NOMO-1 treated with DMSO at 0.1 percent for 48 hours (cell line): ENCODE data around the gene MFRP.
"Not testable (repeated sequence)": the region's sequence is repeated elsewhere in the genome, so short reads cannot be mapped to it uniquely, and the experiment has no call there.

Source experiments
- DNase-seq: peaks from one replicate; lab custom pipeline; 2025; ENCODE audit not compliant: unreplicated experiment; lab: John Stamatoyannopoulos, UW

Gene MFRP

DNA sequence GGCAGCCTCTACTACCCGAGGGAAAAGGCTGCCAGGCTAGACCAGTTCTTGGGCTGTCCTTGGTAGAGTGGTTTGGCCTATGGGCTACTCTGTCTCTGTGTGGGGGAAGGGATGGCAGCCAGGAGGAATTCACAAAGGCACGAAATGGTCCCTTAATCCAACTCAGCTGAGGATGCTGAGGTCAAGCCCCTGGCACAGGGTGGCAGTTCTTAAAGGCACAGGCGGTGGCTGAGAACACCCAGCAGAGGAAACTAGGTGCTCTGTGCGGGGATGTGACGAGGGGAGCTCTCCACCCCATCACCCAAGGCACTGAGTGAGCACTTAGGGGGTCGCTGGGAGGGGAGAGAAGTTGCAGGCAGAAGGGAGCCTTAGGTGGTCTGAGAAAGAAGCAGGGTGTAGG, at the start of gene MFRP:
MFRP (minus strand) TSS at position 101 of the 400 bp plus-strand sequence. CDS start 192 bp downstream, outside the sequence.
- no peak for DNase-seq

- DNase-seq = no peak
Observed at GRCh38 chr11:119391275-119391674, 44.8 kb upstream of the MFRP start.

DNA sequence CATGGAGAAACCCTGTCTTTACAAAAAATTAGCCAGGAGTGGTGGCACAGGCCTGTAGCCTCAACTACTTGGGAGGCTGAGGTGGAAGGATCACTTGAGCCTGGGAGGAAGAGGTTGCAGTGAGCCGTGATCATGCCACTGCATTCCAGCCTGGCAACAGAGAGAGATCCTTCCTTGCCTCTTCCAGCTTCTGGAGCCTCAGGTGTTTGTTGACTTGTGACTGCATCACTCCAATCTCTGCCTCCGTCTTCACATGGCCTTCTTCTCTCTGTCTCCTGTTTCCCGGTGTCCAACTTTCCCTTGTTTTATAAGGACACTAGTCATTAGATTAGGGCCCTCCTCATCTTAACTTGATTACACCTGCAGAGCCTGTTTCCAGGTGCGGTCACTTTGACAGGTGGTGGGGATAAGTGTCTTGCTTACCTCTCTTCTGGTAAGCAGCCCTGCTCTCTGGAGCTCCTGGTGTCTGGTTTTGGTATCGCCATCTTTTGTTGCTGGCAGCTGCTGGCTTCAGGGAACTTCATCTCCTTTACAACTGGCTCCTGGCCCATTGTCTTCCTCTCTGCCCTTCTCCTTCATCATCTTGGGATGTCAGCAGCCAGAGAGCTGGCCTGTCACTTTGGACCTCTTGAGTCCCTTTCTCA, 43.2 kb upstream of the MFRP start:
- no peak for DNase-seq

- no peak for DNase-seq
Observed at GRCh38 chr11:119388103-119388502, 41.6 kb upstream of the MFRP start.

DNA sequence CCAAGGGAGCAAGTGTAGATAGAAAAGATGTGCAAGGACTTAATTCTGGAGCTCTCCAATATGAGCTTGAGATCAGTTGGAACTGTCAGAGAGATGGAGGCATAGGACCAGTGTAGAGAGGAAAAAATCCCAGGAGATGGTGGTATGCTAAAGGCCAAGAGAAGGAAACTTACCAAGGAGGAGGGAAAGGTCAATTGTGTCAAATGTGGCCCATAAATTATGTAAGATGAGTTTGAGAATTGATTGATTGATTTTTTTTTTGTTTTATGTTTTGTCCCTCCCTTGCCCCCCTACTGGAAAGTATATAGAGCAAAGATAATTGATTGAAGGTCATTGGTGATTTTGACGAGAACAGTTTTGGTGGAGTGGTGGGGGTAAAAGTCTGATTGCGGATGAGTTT, 37.8 kb upstream of the MFRP start:
- DNase-seq = no peak

- not testable (repeated sequence) for DNase-seq
Observed at GRCh38 chr11:119382513-119382912, 36.0 kb upstream of the MFRP start.

DNA sequence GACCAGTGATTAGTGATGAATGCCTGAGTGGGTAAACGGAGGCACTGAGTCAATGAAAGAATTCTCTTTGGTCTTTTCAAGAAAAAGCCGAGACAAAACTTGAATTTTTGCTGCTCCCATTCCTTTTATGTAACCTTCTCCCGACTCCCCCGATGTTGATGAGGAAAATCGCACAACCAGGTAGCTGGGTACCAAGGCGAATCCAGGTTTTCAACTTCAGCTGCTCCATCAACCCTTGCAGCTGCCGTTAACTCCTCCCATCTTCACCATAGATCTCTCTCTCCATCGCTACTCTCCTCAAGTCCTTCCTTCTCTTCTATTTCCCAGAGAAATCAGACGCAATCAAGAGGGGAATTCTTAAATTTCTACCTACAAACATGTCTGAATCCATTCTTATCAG, 35.6 kb upstream of the MFRP start:
- DNase-seq = no peak

DNA sequence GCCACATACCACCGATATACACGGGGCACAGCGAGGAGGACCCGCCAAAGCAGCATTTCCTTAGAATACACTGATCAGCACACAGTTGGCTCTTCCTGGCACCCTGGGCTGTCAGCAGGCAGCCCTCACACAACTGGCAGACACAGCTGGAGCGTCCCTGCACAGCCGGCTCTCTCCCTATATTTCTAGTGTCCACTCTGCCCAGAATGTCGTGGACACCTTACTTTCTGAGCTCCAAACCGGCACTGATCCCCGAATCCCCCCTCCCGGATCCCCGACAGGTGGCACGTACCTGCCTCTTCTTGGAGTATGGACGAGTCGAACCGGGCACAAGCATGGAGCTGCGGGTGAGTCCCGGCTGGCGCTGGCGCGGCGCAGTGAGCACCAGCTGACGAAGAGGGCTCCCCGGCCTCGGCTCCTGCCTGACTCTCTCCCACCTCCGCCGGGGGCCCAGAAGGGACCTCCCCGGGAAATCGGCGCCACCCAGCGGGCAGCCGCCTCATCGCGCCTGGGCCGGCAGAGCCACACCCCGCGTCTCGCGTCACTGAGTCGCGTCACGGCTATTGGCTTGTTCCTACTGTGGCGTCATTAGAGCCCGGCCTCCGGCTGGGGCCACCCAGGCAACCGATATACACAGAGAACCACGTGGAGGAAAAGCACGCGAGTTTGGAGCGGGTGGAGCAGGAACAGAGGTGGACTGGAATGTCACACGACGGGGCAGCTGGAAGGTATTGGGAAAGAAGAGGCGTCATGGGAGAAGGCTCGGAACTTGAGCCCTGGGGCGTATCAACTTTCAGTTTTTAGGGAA, 34.9 kb upstream of the MFRP start, which contains the start of gene USP2:
USP2 (minus strand) TSS at position 510 of the 808 bp plus-strand sequence. CDS start 8,210 bp downstream, outside the sequence.
- peak; percentile 92 for DNase-seq

- no peak for DNase-seq
Observed at GRCh38 chr11:119380827-119381180, 34.3 kb upstream of the MFRP start.

- DNase-seq = no peak
Observed at GRCh38 chr11:119380160-119380826, 33.8 kb upstream of the MFRP start.

DNA sequence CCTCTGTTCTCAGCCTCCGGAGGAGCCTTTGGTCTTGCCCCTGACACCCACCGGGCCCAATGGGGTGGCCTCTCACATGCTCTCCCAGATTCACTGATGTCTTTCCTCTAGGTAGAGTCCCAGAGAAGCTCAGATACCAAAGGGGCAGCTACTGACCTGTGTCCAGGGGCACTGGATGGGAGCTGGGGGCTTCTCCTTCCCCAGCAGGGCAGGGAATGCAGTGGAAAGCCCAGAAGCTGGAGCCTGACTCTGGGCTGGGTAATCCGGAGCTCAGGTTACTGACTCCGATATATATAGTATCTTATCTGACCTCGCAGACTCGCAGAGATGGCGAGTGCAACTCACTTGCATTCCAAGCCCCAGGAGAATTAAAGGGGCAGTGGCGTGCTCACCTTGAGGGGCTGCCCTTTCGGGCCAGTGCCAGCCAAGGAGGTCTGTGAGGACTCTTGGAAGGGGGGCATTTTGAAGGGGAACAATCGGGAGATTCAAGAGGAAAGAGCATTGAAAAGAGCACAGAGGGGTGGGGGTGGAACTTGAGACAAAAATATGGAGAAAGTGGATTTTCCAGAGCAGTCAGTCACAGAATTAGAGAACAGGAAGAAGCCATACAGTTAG, 32.5 kb upstream of the MFRP start:
- DNase-seq = no peak

DNA sequence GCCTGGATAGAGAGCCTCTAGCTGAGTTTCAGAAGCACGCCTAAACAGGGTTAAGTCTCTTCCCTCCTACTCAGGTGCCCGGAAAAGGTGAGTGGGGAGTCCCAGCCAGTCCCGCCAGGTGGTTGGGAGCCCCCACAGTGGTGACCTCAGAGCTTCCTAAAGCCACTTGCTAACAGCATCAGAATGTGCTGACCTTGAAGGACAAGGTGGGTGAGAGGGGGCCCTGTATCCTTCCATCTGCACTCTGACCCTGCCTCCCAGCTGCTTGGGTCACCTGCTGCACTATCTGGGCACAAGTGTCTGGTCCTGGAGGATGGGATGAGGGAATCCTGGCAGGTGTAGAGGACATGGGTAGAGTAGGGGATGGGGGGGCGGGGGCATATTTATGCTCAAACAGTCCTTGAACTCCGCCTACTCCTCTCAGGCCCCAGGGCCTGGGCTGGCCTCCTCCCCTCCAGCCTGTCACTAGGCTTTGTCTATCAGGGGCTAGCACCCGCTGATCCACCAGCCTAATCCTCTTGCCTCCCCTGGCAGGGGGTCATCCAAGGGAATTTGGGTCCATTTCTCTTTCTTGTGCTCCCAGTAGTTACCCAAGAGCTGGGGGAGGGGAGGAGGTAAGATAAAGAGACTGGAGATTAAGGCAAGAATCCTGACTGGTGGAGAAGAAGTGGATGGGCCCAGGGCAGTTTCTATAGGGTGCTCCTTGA, 31.6 kb upstream of the MFRP start:
- DNase-seq = no peak

GRCh38 chr11:119377112-119377901, 30.8 kb upstream of the MFRP start:
- no peak for DNase-seq

DNA sequence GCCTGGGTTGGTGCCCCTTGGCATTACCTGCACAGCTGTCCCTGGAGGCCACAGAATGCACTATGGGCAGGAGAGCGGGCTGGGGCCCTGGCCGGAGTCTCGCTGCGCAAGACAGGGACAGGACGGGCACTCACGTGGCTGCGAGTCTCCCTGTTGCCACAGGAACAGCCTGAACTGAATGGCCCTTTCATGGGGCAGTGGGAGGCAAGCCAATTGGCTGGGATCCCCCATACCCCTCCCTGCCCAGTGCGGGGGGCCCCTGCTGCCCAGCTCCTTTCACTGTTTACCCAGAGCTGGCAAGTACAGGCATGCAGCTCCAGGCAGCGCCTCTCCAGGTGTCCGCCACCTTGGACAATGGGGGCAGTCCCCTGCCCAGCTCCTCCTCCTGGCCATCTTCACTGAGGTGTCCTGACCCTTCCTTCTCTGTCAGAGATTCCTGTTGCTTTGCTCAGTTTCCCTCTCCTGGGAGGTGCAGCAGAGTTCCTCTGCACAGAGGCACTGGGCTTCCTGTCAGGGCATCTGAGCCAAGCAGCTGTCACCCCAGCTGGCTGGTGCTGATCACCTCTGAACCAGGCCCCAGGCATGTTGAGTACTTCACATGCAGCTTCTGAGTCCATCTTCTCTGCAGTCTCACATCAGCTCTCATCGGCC, 29.8 kb upstream of the MFRP start:
- no peak for DNase-seq

DNA sequence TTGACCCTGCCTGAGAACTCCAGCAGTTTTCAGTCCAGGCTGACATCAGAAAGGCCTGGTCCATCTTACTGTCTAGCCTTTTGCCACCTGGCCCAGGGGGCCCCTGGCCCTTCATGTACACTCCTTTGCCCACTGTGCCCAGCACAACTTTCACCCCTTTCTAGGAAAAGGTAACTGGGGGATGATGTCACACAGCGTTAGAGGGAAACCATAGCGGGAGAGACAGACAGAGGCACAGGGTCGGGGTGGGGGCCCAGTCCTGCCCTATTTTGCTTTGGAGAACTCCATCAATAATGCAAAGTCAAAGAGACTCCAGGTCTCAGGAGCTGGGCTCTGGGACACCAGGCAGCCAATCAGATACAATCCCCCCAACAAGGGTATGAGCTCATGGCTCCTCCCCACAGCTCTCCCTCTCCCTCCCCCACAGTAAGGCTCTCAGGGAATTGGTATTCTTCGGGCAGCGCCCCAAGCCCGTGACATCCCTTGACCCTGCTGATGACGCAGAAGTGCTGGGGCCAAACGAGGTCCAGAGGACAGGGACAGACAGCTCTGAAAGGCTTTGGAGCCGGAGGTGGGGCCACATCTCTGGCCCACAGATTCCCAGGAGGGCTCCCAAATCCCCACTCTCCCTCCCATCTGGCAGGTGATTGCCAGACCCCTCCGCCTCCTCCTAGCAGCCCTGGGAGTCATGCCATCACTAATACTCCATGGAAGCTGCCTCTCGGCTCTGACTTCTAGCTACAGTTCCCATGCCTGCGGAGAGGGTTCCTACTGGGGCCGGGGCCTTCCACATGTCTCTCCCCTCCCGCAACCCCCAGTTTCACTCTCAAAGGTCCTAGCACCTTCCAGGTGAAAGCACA, 29.1 kb upstream of the MFRP start:
- no peak for DNase-seq

DNA sequence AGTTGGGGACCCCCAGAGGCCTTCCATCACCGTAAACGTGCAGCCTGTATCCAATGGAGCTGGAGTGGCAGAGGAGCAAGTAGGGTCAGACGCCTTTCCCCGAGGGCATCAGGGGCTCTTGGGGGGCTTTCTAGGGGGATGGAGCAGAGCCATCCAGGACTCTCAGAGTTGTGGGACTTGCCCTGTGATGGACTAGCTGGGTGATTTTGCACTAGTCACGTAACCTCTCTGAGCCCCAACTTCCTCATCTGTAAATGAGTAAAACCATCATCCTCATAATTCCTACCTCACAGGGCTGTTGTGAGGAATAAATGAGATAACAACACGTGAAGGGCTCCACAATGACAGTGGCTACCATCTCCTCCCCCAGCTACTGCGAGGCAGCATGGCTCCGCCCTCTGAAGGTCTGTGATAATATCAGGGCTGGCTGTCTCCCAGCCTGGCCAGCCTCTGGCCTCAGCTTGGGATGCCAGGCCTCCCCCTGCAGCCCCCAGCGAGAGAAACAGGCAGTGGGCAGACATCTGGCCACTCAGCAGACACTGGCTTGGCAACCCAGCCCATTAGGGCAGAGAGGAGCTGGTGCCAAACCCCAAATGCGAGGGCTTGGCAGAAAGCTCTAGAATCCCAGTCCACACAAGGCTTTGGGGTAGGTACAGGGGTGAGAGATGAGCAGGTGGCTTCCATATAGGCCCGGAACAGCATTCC, 28.3 kb upstream of the MFRP start:
- DNase-seq = no peak

GRCh38 chr11:119373921-119374631, 27.6 kb upstream of the MFRP start:
- DNase-seq = peak; percentile 54
